PC-9 (cell line): ENCODE data around the gene SCAF11.

Source experiments
- CTCF ChIP-seq: fragments of 200-600 bp; sonication (generic); conservative IDR thresholded peaks from 2 replicates; pipeline ENCODE4 v1.6.1; 2017; ENCODE audit warnings: mixed run types, antibody characterized with exemption, mild to moderate bottlenecking, moderate library complexity
- EZH2 ChIP-seq: fragments of 200-600 bp; sonication (generic); IDR thresholded peaks from 2 replicates; pipeline ENCODE4 v1.8.0; 2017; ENCODE audit warnings: antibody characterized with exemption, low read depth

DNA sequence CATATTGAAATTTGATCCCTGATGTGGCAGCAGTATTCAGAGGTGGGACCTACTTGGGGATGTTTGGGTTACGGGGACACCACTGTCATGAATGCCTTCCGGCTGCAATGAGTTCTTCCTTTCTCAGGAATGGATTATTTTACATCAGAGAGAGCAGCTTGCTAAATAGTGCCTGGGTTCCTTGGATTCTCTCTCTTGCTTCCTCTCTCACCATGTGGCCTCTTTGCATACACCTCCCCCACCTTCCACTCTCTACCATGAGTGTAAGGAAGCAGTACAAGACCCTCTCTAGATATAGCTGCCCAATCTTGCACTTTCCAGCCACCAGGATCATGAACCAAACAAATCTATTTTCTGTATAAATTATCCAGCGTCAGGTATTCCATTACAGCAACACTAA, 15.4 kb upstream of the SCAF11 start:
- TF ChIP-seq CTCF (no peak), EZH2 (no peak)
